ENCODE measurements around the gene PARD6B.
"Not testable (repeated sequence)": the region's sequence is repeated elsewhere in the genome, so short reads cannot be mapped to it uniquely, and the experiment has no call there.

Gene PARD6B

GRCh38 chr20:50701041-50701963 lies 30.1 kb upstream of the PARD6B start:
- Histone ChIP-seq H3K27me3 (replicated peaks; ENCODE audit: control insufficient read depth, insufficient read depth, low read length) (no peaks in the 10 kb centered on the region; the same call in 1 of the 2 replicates), H3K4me3 (replicated peaks; ENCODE audit: low read depth, low read length) (no peak overlapping the region), H3K36me3 (ENCODE audit: control insufficient read depth, insufficient read depth, low read length) (no peaks in the 10 kb centered on the region)
- no peak for TF ChIP-seq CTCF (IDR thresholded peaks at IDR 0.05; ENCODE audit: insufficient read depth, low read length, poor library complexity, severe bottlenecking)
- no peak for DNase-seq (ENCODE audit: extremely low read depth, insufficient read length)

GRCh38 chr20:50703651-50704438 lies 27.5 kb upstream of the PARD6B start:
- not testable (repeated sequence) for H3K4me3 ChIP-seq (replicated peaks; ENCODE audit: low read depth, low read length); H3K36me3 ChIP-seq (ENCODE audit: control insufficient read depth, insufficient read depth, low read length); DNase-seq (ENCODE audit: extremely low read depth, insufficient read length); H3K27me3 ChIP-seq (replicated peaks; ENCODE audit: control insufficient read depth, insufficient read depth, low read length)

- no peaks in the 10 kb centered on the region; the same call in 1 of the 2 replicates for H3K27me3 ChIP-seq (replicated peaks; ENCODE audit: control insufficient read depth, insufficient read depth, low read length)
- no peak for DNase-seq (ENCODE audit: extremely low read depth, insufficient read length)
- H3K36me3 ChIP-seq (ENCODE audit: control insufficient read depth, insufficient read depth, low read length) = no peaks in the 10 kb centered on the region
- no peak overlapping the region for H3K4me3 ChIP-seq (replicated peaks; ENCODE audit: low read depth, low read length)
- TF ChIP-seq CTCF (IDR thresholded peaks at IDR 0.05; ENCODE audit: insufficient read depth, low read length, poor library complexity, severe bottlenecking) = no peak
Observed at GRCh38 chr20:50704514-50704913, 26.9 kb upstream of the PARD6B start.

GRCh38 chr20:50704971-50705370 lies 26.4 kb upstream of the PARD6B start:
- TF ChIP-seq CTCF (IDR thresholded peaks at IDR 0.05; ENCODE audit: insufficient read depth, low read length, poor library complexity, severe bottlenecking) = no peak
- Histone ChIP-seq H3K27me3 (replicated peaks; ENCODE audit: control insufficient read depth, insufficient read depth, low read length) (no peaks in the 10 kb centered on the region; the same call in 1 of the 2 replicates), H3K36me3 (ENCODE audit: control insufficient read depth, insufficient read depth, low read length) (no peaks in the 10 kb centered on the region), H3K4me3 (replicated peaks; ENCODE audit: low read depth, low read length) (no peak overlapping the region)
- no peak for DNase-seq (ENCODE audit: extremely low read depth, insufficient read length)

GRCh38 chr20:50708845-50709635 lies 22.3 kb upstream of the PARD6B start:
- no peak for DNase-seq (ENCODE audit: extremely low read depth, insufficient read length)
- no peaks in the 10 kb centered on the region; the same call in none of the 2 replicates for H3K27me3 ChIP-seq (replicated peaks; ENCODE audit: control insufficient read depth, insufficient read depth, low read length)
- H3K36me3 ChIP-seq (ENCODE audit: control insufficient read depth, insufficient read depth, low read length) = no peaks in the 10 kb centered on the region
- H3K4me3 ChIP-seq (replicated peaks; ENCODE audit: low read depth, low read length) = no peak overlapping the region
- no peak for TF ChIP-seq CTCF (IDR thresholded peaks at IDR 0.05; ENCODE audit: insufficient read depth, low read length, poor library complexity, severe bottlenecking)

Measured in GM06990 (cell line).